Esophagus squamous epithelium (tissue), 4 donors: Measurements from ENCODE around the gene PABPC1L.
"Not testable (repeated sequence)": the region's sequence is repeated elsewhere in the genome, so short reads cannot be mapped to it uniquely, and the experiment has no call there.

ENCODE experiments used
- POLR2A ChIP-seq, 4 donors: fragments of 450-650 bp; IDR thresholded peaks; one replicate each; pipeline ENCODE4 v1.6.1; 2017; ENCODE audit warnings: antibody characterized with exemption in 4 of 4, mild to moderate bottlenecking in 4 of 4, moderate library complexity in 3 of 4
- TF ChIP-seq, protein P1 (sequence below), 6 experiments: fragments of 450-650 bp in 4 of 6; fragments of 200-600 bp in 2 of 6; sonication (generic) in 2 of 6; IDR thresholded peaks; one replicate each; pipeline ENCODE4 v1.5.1; 2016 to 2019; ENCODE audit warnings: antibody characterized with exemption in 6 of 6, mild to moderate bottlenecking in 4 of 6, moderate library complexity in 4 of 6

DNA sequence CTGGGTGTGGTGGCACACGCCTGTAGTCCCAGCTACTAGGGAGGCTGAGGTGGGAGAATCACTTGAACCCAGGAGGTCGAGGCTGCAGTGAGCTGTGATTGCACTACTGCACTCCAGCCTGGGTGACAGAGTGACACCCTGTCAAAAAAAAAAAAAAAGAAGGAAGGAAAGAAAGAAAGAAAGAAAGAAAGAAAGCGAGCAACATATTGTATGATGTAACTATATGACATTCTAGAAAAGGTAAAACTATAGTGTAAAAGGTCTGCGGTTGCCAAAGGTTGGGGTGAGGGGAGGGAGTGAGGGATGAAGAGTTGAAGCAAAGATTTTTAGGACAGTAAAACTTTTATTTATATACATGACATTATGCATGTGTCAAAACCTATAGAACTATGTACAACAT lies 27.5 kb upstream of the PABPC1L start:
- TF ChIP-seq, protein P1, sequence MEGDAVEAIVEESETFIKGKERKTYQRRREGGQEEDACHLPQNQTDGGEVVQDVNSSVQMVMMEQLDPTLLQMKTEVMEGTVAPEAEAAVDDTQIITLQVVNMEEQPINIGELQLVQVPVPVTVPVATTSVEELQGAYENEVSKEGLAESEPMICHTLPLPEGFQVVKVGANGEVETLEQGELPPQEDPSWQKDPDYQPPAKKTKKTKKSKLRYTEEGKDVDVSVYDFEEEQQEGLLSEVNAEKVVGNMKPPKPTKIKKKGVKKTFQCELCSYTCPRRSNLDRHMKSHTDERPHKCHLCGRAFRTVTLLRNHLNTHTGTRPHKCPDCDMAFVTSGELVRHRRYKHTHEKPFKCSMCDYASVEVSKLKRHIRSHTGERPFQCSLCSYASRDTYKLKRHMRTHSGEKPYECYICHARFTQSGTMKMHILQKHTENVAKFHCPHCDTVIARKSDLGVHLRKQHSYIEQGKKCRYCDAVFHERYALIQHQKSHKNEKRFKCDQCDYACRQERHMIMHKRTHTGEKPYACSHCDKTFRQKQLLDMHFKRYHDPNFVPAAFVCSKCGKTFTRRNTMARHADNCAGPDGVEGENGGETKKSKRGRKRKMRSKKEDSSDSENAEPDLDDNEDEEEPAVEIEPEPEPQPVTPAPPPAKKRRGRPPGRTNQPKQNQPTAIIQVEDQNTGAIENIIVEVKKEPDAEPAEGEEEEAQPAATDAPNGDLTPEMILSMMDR (IDR thresholded peaks at IDR 0.05), result not testable (repeated sequence)
- not testable (repeated sequence) for TF ChIP-seq POLR2A (IDR thresholded peaks at IDR 0.05)
